Nephron (organoid): ENCODE data around the gene GNB1.

ENCODE experiments used
- H3K27ac Mint-ChIP-seq, 3 experiments: 2 replicates each; pipeline ENCODE4 v1.8.0; 2020; ENCODE audit warnings: mixed read lengths in 3 of 3, mild to moderate bottlenecking in 2 of 3, moderate library complexity in 1 of 3
- H3K27me3 Mint-ChIP-seq: 2 replicates; pipeline ENCODE4 v1.8.0; 2021; ENCODE audit warnings: low read depth, mild to moderate bottlenecking, moderate library complexity, mixed read lengths
- H3K36me3 Mint-ChIP-seq: 2 replicates; pipeline ENCODE4 v1.8.0; 2020; ENCODE audit warnings: low read depth, mixed read lengths
- H3K4me1 Mint-ChIP-seq: 2 replicates; pipeline ENCODE4 v1.8.0; 2020; ENCODE audit warnings: mixed read lengths
- H3K4me3 Mint-ChIP-seq, 3 experiments: 2 replicates each; pipeline ENCODE4 v1.8.0; 2020; ENCODE audit warnings: mild to moderate bottlenecking in 3 of 3, mixed read lengths in 3 of 3, moderate library complexity in 2 of 3
- H3K9me3 Mint-ChIP-seq: 2 replicates; pipeline ENCODE4 v1.8.0; 2020; ENCODE audit warnings: mixed read lengths
- TF ChIP-seq, protein P1 (sequence below), 3 experiments: fragments of 200-600 bp; sonication (generic); IDR thresholded peaks; one replicate each; pipeline ENCODE4 v1.5.0; 2021; ENCODE audit warnings: antibody characterized with exemption in 3 of 3; ENCODE audit not compliant: unreplicated experiment in 3 of 3

The GNB1 gene

DNA sequence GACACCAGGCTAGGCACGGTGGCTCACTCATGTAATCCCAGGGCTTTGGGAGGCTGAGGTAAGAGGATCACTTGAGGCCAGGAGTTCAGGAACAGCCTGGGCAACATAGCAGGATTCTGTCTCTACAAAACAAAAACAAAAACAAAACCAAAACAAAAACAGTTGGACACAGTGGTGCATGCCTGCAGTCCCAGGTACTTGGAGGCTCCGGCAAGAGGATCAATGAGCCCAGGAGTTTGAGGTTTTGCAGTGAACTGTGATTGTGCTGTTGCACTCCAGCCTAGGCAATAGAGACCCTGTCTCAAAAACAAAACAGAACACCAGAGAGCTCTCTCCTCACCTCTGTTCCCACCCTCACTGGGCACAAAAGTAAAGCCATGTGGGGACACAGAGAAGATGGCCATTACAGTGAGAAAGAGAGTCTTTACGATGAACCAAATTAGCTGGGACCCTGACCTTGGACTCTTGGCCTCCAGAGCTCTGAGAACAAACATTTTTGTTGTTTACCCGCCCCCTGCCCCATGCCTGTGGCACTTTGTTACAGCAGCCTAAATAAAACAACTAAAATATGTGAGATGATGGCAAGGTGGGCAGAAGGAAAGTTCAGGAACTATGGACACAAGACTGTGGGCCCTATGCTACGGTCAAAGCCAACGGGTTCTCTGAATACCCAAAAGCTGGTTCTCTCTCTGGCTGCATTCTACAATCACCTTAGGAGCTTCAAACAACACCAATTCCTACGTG, 122.5 kb downstream of the GNB1 start:
- Mint-ChIP-seq H3K9me3 (peaks cover 18% of the 10 kb centered on the region), H3K36me3 (peaks cover 66% of the 10 kb centered on the region), H3K27ac (no peak overlapping the region), H3K4me1 (no peaks in the 10 kb centered on the region), H3K27me3 (no peaks in the 10 kb centered on the region), H3K4me3 (no peak overlapping the region)
- TF ChIP-seq, protein P1, sequence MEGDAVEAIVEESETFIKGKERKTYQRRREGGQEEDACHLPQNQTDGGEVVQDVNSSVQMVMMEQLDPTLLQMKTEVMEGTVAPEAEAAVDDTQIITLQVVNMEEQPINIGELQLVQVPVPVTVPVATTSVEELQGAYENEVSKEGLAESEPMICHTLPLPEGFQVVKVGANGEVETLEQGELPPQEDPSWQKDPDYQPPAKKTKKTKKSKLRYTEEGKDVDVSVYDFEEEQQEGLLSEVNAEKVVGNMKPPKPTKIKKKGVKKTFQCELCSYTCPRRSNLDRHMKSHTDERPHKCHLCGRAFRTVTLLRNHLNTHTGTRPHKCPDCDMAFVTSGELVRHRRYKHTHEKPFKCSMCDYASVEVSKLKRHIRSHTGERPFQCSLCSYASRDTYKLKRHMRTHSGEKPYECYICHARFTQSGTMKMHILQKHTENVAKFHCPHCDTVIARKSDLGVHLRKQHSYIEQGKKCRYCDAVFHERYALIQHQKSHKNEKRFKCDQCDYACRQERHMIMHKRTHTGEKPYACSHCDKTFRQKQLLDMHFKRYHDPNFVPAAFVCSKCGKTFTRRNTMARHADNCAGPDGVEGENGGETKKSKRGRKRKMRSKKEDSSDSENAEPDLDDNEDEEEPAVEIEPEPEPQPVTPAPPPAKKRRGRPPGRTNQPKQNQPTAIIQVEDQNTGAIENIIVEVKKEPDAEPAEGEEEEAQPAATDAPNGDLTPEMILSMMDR (IDR thresholded peaks at IDR 0.05; ENCODE audit: unreplicated experiment in 3 of 3) = no peak

DNA sequence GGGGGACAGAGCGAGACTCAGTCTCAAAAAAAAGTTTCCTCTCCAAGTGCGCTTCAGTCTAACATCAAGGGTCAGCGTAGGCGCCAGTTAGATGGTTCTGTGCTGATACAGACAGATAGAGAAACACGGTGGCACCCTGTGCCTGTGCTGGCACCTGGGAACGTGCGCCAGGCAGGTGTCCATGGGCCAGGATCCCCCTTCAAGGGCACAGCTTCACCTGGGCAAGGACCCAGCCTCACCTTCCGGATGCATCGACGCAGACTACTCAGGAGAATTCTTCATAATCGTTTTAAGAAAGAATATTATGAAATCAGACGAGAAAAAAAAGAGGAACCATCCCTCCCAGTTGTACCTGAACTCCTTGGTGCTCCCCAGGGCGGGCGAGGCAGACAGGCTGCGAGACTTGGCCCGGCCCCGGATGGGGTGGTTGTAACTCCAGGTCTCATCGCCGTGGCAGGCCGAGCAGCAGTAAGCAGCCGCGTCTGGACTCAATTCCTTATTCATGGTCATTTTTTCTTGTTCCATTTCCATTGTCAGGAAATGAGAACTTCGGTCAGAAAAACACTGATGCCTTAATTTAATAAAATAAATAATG, 125.9 kb downstream of the GNB1 start:
- no peak overlapping the region for H3K4me3 Mint-ChIP-seq
- no peaks in the 10 kb centered on the region for H3K27me3 Mint-ChIP-seq
- TF ChIP-seq, protein P1 (IDR thresholded peaks at IDR 0.05; ENCODE audit: unreplicated experiment in 3 of 3) = no peak
- peaks cover 61% of the 10 kb centered on the region for H3K36me3 Mint-ChIP-seq
- H3K27ac Mint-ChIP-seq = no peak overlapping the region
- H3K9me3 Mint-ChIP-seq = peaks cover 7% of the 10 kb centered on the region
- H3K4me1 Mint-ChIP-seq = no peaks in the 10 kb centered on the region

GRCh38 chr1:1763657-1764621, 126.9 kb downstream of the GNB1 start:
- Mint-ChIP-seq H3K9me3 (peaks cover 5% of the 10 kb centered on the region), H3K27me3 (no peaks in the 10 kb centered on the region), H3K4me3 (no peak overlapping the region), H3K4me1 (no peaks in the 10 kb centered on the region), H3K27ac (no peak overlapping the region), H3K36me3 (peaks cover 53% of the 10 kb centered on the region)
- TF ChIP-seq, protein P1 (IDR thresholded peaks at IDR 0.05; ENCODE audit: unreplicated experiment in 3 of 3) = no peak

DNA sequence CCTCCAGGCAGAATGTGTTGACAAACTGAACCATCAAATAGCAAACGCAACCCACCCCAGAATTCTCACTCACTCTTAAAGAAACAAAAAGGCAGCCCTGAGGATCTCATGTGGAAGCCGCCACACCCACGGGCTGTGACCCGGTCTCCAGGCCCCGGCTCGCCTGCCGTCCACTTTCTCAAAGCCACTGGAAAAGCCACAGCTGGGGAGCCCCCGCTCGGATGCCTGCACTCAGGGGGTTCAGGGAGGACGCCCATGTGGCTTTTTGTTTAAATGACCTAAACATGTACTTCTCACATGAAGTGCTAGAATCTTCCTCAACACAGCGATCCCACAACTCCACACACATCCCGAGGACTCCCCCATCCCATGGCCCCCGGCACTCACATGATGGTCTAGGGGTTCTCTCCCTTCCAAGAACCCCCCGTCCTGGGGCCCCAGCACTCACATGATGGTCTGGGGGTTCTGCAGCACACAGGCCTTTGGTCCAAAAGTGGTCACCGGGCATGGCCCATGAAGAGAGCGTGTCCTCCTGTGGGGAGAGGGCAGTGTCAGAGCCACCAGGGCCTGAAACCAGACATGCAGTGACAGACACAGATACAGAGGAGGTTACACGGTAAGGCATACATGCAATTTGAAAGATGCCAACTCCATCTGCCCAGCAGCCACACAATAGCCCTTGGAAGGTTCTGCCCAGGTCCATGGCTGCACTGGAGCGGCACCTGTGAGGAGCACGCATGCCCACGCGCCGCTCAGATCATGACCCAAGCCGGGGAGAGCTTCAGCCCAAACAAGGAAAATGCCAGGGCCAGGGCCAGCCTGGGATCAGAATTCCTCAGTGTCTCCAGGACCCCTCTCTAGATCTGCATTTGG, 129.1 kb downstream of the GNB1 start:
- Mint-ChIP-seq H3K4me1 (no peaks in the 10 kb centered on the region), H3K4me3 (no peak overlapping the region), H3K27ac (no peak overlapping the region), H3K9me3 (no peaks in the 10 kb centered on the region), H3K27me3 (no peaks in the 10 kb centered on the region), H3K36me3 (peaks cover 44% of the 10 kb centered on the region)
- TF ChIP-seq, protein P1 (IDR thresholded peaks at IDR 0.05; ENCODE audit: unreplicated experiment in 3 of 3) = no peak

GRCh38 chr1:1760715-1761114, 130.2 kb downstream of the GNB1 start:
- Mint-ChIP-seq H3K36me3 (peaks cover 51% of the 10 kb centered on the region), H3K4me3 (no peak overlapping the region), H3K4me1 (no peaks in the 10 kb centered on the region), H3K9me3 (no peaks in the 10 kb centered on the region), H3K27me3 (no peaks in the 10 kb centered on the region), H3K27ac (no peak overlapping the region)
- TF ChIP-seq, protein P1 (IDR thresholded peaks at IDR 0.05; ENCODE audit: unreplicated experiment in 3 of 3) = no peak
